ENCODE data around the gene PCBP4. TPM values are rescaled to one million over a fixed set of nuclear protein-coding genes. Genes with fewer than 3 reads are reported as not detected.

The PCBP4 gene
- total RNA-seq, 2 experiments from 2014 or later, result 12.7 to 16.1 TPM

DNA sequence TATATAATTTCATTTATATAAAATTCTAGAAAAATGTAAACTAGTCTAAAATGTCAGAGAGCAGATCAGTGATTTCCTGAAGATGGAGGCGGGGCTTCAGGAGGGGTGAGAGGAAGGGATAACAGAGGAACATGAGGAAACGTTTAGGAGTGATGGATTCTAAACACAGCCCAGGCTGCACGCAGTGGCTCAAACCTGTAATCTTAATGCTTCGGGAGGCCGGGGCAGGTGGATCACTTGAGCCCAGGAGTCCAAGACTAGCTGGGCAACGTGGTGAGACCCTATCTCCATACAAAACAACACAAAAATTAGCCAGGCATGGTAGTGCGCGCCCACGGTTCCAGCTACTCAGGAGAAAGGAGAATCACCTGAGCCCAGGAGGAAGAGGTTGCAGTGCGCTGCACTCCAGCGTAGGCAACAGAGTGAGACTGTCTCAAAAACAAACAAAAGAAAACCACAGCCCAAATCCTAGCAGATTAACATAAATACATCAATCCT lies 46.1 kb downstream of the PCBP4 start:
- POLR2A ChIA-PET, result no interaction called here
- DNase-seq (no peak), ATAC-seq (no peak)
- Mint-ChIP-seq H3K27me3 (ENCODE audit: low read depth) (peaks cover 14% of the 10 kb centered on the region), H3K9me3 (ENCODE audit: insufficient read depth) (no peaks in the 10 kb centered on the region), H3K27ac (no peak overlapping the region), H3K4me1 (ENCODE audit: low read depth) (no peaks in the 10 kb centered on the region), H3K4me3 (no peak overlapping the region), H3K36me3 (ENCODE audit: low read depth) (no peaks in the 10 kb centered on the region)
- CTCF ChIA-PET, result interaction anchor here (2.2 kb wide), 1 partner anchor 21 kb away, joined by 6 read pairs; the partner anchor contains the start of genes PARP3 and RRP9

DNA sequence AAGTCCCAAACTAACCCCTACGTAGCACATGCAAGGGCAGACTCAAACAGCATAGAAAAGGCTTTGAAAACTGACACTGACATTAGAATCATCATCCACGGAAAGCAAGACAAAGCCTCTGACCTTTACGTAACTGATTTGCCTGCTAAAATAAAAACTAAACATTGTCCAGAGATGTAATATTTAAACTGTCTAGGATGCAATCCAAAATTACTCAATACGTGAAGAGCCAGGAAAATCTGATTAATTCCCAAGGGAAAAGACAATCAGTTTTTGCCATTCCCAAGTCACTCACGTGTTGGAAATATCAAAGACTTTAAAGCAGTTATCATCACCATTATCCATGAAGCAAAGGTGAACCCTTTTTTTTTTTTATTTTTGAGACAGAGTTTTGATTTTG lies 50.8 kb downstream of the PCBP4 start:
- POLR2A ChIA-PET, result no interaction called here
- ATAC-seq, result no peak

DNA sequence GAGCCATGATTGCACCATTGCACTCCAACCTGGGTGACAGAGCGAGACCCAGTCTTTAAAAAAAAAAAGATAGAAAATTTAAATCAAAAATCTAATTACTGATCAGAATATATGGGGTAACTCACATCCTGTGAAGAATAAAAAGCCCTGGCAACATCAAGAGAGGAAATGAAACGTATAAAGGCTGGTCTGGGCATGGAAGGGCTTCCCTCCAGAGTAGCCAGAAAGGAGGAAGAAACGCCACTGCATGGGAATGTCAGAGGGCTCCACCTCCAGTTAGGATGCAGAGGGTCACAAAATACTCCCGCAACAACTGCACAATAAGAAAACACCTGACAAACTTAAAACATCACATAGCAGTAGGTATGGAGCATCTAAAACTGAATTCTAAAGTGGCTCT lies 59.2 kb downstream of the PCBP4 start:
- POLR2A ChIA-PET, result interaction anchor here (0.7 kb wide), 1 partner anchor 52 kb away, joined by 3 read pairs; no protein-coding TSS in a partner anchor
- no peak for DNase-seq
- Mint-ChIP-seq H3K4me1 (ENCODE audit: low read depth) (no peaks in the 10 kb centered on the region), H3K4me3 (no peak overlapping the region), H3K27ac (no peak overlapping the region), H3K9me3 (ENCODE audit: insufficient read depth) (peaks cover 6% of the 10 kb centered on the region), H3K36me3 (ENCODE audit: low read depth) (peaks cover 1% of the 10 kb centered on the region), H3K27me3 (ENCODE audit: low read depth) (peaks cover 8% of the 10 kb centered on the region)
- CTCF ChIA-PET, result no interaction called here
- ATAC-seq, result no peak

More for the DNA sequence above, 50.8 kb downstream of the PCBP4 start:
- CTCF ChIA-PET, result no interaction called here
- Mint-ChIP-seq H3K4me3 (no peak overlapping the region), H3K27me3 (ENCODE audit: low read depth) (peaks cover 14% of the 10 kb centered on the region), H3K9me3 (ENCODE audit: insufficient read depth) (no peaks in the 10 kb centered on the region), H3K27ac (no peak overlapping the region), H3K4me1 (ENCODE audit: low read depth) (no peaks in the 10 kb centered on the region), H3K36me3 (ENCODE audit: low read depth) (no peaks in the 10 kb centered on the region)
- no peak for DNase-seq

Other genes with a start within 250 kb of the PCBP4 start
- gene IQCF6, start 188.2 kb downstream of the PCBP4 start, total RNA-seq, result not detected
- gene IQCF2, start 105.8 kb downstream of the PCBP4 start, total RNA-seq, result not detected
- gene IQCF5, start 91.9 kb downstream of the PCBP4 start, total RNA-seq, result not detected
- gene IQCF1, start 64.1 kb downstream of the PCBP4 start, total RNA-seq, result not detected
- 10 to 100 TPM; 29.2 to 29.6 TPM for gene RRP9, start 25.6 kb downstream of the PCBP4 start, total RNA-seq
- gene PARP3, start 25.1 kb downstream of the PCBP4 start, total RNA-seq, result 10 to 100 TPM; 18.8 to 20.4 TPM
- not detected for gene GPR62, start 12.1 kb downstream of the PCBP4 start, total RNA-seq
- gene ABHD14B, start 6.6 kb upstream of the PCBP4 start, total RNA-seq, result 10 to 100 TPM; 31.4 to 38.0 TPM
- gene ABHD14A, start 7.6 kb upstream of the PCBP4 start, total RNA-seq, result 10 to 100 TPM; 10.5 to 11.7 TPM
- 10 to 100 TPM; 17.4 to 21.2 TPM for gene ACY1, start 16.1 kb upstream of the PCBP4 start, total RNA-seq
- gene RPL29, start 28.4 kb upstream of the PCBP4 start, total RNA-seq, result 1,000 to 10,000 TPM; 1,199 to 1,266 TPM
- 10 to 100 TPM; 37.4 to 39.1 TPM for gene DUSP7, start 89.1 kb upstream of the PCBP4 start, total RNA-seq
- gene POC1A, start 187.0 kb upstream of the PCBP4 start, total RNA-seq, result 10 to 100 TPM; 31.7 to 32.3 TPM
- gene ALAS1, start 230.7 kb upstream of the PCBP4 start, total RNA-seq, result 10 to 100 TPM; 57.7 to 60.8 TPM

All from activated CD8-positive, alpha-beta T cell treated with anti-CD3 and anti-CD28 coated beads, Interleukin-2, amount 10 ng/mL, durations not matched to agents 7 days and 5 days (primary cell).